Fibroblast of skin of right quadriceps (primary cell): ENCODE data around the gene SCAND1.
"Not testable (repeated sequence)": the region's sequence is repeated elsewhere in the genome, so short reads cannot be mapped to it uniquely, and the experiment has no call there.

ENCODE experiments used
- DNase-seq: peaks from one replicate; pipeline ENCODE4 v3.0.0-alpha.2; 2013

SCAND1 gene

DNA sequence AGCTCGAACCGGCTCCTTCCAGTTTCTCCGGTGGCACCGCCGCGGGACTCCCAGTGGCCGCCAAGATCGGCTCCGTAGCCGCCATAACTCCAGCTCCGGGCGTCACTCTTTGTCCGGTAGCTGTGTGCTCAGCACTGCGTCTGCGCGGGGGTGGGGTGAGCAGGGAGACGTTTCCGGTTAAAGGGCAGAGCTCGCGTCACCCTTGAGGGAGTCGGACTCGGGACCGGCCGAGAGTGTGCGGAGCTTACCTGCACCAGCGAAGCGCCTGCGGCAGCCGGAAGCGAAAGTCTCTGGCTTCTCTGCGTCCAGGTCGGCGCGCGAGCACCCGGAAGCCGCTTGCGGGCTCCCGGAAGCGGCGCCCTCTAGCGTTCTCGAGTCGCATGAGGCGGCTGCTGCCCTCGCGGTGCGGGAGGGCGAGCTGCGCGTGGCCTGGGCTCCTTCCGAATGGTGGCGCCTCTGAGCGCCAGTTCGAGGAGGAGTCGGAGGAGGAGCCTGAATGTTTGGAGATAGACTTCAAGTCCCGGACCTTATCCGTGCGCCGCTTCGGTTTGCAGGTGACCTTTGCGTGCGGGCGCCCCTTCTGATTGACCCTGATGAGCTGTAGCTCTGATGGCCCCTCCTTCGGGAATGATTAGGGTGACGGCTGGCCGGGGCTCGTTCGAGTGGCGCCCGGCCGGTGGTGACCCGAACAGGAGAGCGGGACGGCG, at the start of gene SCAND1:
Gene SCAND1, minus strand, starts transcription at position 303 of the 707 bp plus-strand sequence. Its CDS starts 218 bp downstream, at position 85.
- peak; percentile 96 for DNase-seq

DNA sequence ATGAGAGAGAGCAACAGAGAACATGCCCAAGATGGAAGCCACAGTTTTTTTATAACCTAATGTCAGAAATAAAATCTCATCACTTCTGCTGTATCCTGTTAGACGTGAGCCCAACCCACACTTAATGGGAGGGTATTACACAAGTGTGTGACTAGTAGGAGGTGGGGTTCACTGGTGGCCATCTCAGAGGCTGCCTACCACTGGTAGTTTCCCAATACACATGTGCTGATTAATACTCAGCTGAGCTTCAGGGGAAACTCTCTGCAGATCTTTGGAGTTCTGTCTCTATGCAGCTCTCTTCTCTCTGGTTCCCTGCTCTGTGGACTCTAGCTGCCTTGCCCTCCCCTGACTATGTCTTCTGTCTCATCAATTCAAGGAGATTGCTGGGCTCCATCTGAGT, 49.7 kb upstream of the SCAND1 start:
- DNase-seq: no peak

DNA sequence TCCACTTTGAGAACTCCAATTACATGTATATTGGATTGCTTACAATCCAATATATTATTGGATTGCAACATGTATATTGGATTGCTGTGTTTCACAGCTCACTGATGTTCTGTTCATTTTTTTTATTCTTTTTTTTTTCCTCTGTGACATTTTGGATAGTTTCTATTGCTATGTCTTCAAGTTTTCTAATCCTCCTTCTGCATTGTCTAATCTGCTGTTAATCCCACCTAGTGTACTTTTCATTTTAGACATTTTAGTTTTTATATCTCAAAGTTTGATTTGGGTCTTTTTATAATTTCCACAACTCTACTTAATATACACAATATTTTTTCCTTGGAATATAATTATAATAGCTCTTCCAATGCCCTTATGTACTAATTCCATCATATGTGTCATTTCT, 48.6 kb upstream of the SCAND1 start:
- DNase-seq: no peak

DNA sequence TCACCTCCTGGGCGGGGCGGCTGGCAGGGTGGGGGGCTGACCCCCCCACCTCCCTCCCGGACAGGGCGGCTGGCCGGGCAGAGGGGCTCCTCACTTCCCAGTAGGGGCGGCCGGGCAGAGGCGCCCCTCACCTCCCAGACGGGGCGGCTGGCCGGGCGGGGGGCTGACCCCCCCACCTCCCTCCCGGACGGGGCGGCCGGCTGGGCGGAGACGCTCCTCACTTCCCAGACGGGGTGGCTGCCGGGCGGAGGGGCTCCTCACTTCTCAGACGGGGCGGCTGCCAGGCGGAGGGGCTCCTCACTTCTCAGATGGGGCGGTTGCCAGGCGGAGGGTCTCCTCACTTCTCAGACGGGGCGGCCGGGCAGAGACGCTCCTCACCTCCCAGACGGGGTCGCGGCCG, 47.0 kb upstream of the SCAND1 start:
- DNase-seq: not testable (repeated sequence)

DNA sequence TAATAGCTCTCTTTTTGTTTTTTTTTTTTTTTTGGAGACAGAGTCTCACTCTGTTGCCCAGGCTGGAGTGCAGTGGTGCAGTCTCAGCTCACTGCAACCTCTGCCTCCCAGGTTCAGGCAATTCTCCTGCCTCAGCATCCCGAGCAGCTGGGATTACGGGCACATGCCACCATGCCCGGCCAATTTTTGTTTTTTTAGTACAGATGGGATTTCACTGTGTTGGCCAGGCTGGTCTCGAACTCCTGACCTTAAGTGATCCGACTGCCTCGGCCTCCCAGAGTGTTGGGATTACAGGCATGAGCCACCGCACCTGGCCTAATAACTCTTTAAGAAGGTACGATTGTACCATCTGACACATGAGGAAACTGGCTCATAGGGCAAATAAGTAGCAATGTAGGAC, 42.2 kb upstream of the SCAND1 start:
- DNase-seq: not testable (repeated sequence)

DNA sequence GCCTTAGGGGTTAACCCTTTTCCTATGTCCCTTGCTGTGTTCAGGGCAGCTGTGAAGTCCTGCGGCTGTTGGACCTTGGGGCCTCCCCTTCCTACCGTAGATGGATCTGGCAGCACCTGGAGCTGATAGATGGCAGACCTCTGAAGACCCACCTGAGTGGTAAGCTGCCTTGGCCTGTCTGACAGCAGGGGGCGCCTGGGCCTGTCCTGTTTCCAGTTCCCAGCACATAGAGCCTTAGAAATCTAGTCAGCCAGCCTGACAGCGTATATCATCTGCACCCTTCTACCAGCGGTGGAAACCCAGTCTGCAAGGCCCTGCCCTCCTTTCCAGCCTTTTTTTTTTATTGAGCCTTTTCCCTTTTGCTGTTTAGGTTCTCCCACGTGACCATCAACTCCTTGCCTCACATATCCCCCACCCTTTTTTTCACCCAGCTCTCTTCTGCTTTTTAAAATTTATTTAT, 40.7 kb upstream of the SCAND1 start:
- peak; percentile 66 for DNase-seq

DNA sequence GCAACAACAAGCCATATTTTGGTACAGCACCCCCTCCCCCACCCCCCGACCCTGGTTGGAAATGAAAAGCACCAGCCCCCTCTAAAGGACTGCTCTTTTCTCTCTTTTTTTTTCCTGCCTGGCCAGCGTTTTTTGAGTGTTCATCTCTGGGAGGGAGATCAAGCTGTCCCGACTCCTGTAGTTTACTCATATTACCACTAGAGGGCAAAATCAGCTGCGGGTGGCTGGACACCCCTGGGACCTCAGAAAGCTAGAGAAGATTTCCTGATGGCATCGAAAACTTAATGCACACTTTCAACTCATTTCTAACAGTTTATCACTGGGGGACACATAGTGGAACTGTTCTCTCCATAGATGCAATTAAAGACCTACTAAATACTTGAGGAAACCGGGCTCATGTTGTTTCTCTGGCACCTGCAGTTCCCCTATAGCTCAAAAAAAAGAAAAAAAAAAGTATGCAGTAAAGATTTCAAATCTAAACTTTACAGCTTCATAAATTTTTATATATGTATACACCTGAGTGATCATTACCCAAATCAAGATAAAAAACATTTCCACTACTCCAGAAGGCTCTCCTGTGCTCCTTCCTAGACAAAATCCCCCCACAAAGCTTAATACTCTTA, 38.5 kb upstream of the SCAND1 start:
- peak; percentile 61 for DNase-seq

DNA sequence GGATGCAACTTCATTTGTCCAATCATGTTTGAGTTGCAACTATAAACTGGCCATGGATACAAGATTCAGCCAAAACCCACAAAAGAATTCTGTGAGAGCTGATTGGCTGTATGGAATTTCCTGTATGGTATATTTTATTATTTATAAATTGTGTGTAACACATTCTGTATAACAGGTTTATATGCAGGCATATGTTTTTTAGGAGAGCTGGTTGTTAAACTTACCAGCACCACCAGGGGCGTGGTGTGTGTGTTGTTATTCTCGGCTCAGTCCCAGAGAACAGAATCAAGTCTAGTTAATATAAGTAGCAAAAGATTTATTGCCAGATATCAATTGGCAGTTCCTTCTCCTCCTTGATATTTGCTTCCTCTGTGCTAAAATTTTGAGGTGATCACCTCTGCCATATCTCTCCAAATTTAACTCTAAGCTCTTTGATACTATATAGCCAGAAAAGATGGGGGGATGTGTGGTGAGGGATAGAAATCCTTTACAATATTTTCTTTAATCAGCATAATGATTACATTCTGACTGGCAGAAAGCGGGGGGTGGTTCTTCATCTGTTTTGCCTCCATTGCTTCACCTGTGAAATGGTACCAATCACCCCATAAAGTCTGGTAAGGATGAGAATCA, 37.0 kb upstream of the SCAND1 start:
- peak; percentile 10 for DNase-seq

DNA sequence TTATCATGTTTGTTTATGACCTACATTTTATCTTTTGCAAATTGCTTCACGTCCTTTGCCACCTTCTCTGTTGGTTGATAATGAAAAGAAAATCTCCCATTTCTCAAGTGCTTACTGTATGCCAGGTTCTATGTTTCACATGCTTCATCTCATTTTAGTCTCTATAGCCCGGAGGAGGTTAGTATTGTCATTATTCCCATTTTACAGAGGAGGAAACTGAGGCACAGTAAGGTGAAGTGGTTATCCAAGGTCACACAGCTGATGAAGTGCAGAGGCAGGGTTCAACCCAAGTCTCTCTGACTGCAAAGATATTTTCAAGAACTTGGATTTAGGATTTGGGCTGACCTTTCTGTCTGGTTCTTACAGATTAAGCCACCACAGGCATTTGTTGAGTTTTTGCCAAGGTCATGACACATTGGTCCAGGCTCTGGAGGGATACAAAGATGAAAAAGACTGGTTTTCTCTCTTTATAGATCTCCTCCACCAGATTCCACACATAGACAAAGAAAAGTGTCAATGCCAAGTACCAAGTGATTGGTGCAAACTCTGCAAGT, 34.7 kb upstream of the SCAND1 start:
- no peak for DNase-seq

DNA sequence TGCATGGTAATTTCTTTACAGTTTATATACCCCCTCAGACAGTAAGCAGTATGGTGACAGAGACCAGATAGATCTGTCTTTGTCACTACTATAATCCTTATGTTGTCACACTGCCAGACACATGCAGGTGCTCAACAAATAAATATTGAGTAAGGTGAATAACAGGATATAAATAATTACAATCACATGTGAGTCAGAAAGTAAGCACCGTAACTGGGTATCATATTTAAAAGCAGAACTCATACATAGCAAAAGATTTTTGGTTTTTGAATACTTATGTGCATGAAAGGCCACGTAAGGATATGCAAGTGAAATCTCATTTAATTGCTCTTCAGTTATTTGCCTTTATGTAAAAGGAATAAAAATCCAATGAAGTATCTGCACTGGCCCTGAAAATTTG, 31.5 kb upstream of the SCAND1 start:
- DNase-seq: no peak

DNA sequence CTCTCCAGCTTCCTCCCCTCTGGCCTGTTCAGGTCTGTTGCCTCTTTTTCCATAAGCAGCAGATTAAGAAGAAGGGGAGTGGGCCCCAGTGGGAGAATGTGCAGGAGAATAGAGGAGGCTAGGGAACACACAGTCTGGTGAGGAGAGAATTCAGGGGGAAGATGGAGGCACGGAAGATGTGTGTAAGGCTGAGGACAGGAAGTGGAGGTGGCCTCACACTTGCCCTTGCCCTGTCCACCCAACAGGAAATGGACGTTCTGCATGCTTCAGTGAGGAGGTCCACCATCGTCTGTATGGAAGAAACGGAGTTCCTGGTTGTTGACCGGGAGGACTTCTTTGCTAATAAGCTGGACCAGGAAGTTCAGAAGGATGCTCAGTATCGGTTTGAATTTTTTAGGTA, 30.1 kb upstream of the SCAND1 start:
- no peak for DNase-seq

DNA sequence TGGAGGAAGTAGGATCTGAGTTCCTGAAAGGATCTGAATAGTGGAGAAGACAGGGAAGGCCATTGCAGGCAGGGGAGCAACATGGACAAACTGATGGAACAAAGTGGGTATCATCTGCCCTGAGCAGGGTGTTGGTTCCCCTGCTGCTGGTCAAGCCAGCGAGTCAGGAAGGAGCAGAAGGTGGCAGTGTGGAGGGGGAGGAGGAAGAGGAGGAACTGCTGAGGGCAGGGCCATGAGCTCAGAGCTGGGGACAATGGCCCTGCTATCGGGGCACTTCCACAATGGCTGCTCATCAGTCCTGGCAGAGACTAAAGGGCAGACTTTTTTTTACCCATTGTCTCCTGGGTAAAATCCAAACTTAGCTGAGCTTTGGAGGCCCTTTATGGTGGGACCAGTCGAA, 27.7 kb upstream of the SCAND1 start:
- DNase-seq: no peak

DNA sequence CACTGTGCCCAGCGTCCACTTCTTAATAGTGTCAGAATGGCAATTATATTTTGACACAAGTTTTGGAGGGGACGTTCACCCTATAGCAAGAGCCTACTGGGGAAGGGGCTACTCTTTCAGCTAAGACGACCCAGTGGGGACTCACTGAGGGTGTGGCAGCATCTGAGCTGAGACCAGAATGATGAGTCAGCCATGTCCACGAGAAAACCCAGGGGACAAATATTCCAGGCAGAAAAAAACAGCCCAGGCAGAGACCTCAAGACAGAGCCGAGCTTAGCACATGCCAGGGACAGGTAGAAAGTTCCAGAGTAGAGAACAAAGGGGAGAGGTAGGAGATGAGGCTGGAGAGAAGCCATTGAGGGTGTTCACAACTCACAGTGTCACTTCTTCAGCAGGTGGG, 25.2 kb upstream of the SCAND1 start:
- DNase-seq: no peak

DNA sequence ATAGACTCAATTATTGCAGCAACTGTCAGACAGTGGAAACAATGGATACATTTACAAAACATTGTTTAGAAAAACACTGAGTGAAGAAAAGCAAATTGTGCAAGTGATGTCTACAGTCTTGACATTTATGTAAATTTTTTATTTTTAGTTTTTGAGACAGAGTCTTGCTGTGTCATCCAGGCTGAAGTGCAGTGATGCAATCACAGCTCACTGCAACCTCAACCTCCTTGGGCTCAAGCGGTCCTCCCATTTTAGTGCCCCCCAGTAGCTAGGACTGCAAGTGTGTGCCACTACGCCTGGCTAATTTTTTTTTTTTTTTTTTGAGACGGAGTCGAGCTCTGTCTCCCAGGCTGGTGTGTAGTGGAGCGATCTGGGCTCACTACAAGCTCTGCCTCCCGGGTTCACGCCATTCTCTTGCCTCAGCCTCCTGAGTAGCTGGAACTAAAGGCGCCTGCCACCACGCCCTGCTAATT, 23.8 kb upstream of the SCAND1 start:
- no peak for DNase-seq

DNA sequence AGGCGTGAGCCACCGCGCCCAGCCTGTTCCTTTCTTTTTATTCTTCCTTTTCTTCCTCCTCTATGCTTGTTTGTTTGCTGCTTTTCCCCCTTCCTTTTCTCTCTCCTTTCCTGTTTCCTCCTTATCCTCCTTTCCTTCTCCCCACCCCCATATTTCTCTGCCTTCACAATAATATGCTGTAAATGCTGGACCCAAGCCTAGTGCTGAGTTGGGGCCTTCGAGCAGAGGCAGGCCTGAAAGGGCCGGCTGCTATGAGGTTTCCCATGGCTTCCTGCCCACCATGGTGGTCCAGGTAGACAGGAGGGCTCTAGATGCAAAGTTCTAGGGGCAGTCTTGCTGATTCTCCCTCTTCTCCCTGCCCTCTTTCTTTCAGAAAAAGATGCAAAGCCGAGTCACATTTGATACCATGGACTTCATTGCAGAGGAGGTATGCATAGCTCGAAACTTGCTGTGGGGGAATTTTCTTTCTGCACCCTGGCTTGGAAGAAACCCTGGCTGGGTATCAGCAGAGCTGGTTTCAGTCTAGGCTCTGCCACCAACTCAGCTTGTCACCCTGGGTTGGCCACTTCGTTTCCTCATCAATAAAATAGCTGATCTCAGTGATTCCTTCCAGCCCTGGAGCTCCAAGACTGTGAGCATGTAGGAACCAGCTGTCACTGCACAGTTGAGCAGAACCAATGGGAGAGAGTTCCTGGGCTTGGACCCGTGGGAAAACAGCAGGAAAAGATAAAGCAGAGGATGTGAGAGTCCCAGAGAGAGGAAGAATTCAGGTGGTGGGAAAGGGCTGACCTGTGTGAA, 21.5 kb upstream of the SCAND1 start:
- no peak for DNase-seq

DNA sequence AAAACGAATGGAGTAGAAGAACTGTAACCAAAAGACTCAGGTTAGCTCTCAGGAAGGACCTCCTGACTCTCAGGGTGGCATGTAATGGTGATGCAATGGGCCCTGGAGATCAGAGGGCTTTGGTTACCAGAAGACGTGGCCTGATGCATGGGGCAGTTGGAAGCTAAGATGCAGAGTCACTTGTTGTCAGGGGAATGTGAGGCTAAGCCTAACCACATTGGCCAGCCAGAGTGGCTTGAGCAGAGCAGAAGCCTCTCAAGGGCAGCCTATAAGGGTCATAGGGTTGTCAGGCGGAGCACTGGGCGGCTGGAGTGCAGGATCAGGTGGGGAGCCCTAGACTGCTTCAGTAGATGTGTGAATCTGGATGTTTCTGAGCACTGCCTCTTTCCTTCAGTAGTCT, 20.0 kb upstream of the SCAND1 start:
- no peak for DNase-seq

DNA sequence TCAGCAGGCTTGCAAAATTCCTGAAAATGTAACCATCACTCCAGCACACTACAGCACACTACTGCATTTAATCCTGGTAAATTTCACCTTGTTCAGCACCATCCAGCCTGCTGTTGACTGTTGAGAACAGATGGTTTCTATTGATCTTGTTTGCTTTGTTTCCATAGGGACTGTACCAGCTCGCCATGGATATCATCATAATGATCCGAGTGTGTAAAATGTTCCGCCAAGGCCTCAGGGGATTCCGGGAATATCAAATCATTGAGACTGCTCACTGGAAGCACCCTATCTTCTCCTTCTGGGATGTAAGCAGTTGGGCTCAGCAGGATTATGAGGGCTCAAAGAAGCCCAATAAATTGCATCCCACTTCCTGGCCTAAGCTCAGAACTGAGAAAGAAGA, 18.2 kb upstream of the SCAND1 start:
- no peak for DNase-seq

DNA sequence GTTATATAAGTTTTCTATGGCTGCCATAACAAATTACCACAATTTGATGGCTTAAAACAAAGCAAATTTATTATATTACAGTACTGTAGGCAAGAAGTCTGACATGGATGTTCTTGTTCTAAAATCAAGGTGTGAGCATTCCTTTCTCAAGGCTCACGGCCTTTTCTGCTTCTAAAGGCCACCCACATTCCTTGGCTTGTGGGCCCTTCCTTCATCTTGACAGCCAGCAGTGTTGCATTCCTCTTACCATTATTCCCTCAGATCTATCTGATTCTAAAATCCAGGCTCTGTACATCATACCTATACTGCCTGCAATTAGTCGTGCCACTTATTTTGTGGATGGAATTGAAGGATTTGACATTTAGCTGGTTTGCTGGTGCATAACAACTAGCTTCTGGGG, 17.7 kb upstream of the SCAND1 start:
- no peak for DNase-seq

DNA sequence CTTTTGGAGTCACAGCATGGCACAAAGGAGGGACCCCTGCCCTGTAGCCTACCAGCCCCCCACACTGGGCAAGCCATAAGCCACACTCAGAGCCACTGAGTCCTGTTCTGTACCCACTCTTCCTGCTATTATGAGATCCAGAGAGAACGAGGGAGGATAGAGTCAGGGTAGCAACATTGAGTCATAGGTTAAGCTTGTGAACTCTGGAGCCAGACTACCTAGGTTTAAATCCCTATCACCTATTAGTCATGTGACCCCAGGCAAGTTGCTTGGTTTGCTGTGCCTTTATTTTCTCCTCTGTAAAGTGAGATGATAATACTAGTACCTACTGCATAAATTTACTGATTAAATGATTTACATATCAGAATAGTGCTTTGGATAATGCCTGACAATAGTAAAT, 14.6 kb upstream of the SCAND1 start:
- DNase-seq: no peak

DNA sequence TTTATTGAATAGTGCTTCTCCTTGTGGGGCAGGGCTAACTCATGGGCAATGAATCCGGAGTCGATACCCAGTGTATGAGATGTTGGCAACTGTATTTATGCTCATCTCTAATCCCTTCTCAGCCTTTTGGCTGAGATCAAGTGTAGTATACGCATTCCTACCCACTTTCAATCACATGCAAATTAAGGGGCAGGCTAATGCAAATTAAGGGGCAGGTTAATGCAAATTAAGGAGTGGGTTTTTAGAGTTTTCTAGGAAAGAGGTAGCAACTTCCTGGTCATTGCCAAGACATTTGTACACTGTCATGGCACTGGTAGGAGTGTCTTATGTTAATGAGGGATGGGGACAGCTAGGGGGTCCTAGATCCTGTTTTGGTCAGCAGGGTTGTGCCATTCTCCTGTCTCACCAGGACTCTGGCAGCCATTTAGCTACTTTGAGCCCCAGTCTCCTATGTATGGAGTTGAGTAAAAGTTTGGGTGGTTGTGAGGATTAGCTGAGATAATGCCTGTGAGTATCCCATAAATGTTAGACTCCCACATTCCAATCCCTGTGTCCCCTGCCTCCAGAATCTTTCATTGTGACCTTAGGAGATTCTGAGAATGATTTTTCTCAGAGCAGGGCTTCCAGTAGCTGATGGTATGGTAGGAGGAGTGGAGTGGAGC, 13.8 kb upstream of the SCAND1 start, which contains the start of gene CNBD2:
Gene CNBD2, plus strand, starts transcription at position 612 of the 662 bp plus-strand sequence. CDS start 173 bp downstream, outside the sequence.
- DNase-seq: no peak

DNA sequence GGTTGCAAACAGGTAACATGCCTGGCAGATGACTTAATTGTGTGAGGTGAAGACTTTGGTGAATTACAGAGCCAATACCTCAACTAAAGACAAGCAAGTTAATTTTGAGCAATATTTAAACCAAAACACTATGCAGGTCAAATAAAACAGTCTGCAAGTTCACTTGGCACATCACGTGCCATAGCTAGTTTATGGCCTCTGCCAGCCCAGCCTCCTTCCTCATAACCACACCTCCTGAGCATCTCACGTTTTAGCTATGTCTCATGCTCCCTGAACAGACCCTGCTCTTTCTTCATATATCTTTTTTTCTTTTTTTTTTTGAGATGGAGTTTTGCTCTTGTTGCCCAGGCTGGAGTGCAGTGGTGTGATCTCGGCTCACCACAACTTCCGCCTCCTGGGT, 9.6 kb upstream of the SCAND1 start:
- no peak for DNase-seq

DNA sequence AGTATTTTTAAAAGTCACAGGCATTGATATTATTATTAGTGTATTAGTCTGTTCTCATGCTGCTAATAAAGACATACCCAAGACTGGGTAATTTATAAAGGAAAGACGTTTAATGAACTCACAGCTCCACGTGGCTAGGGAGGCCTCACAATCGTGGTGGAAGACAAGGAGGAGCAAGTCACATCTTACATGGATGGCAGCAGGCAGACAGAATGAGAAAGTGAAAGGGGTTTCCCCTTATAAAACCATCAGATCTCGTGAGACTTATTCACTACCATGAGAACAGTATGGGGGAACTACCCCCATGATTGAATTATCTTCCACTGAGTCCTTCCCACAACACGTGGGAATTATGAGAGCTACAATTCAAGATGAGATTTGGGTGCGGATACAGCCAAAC, 5.0 kb upstream of the SCAND1 start:
- DNase-seq: not testable (repeated sequence)
